HL-60 (cell line): ENCODE measurements around the gene ASS1.

Experiments
- DNase-seq, 2 experiments: peaks; one replicate each; pipeline ENCODE4 v3.0.0-alpha.2; 2010 to 2020; ENCODE audit warnings: low read depth in 1 of 2, low spot score in 1 of 2
- H3K27ac ChIP-seq: fragments of 250-450 bp; sonication (Bioruptor Pico); replicated peaks from 2 replicates; pipeline ENCODE4 v1.5.1; 2020; ENCODE audit warnings: mild to moderate bottlenecking, moderate library complexity
- H3K27me3 ChIP-seq: fragments of 250-450 bp; sonication (Bioruptor Pico); 2 replicates; pipeline ENCODE4 v1.5.1; 2021; ENCODE audit warnings: mild to moderate bottlenecking, moderate library complexity; ENCODE audit not compliant: insufficient read depth, poor library complexity, severe bottlenecking
- H3K4me3 ChIP-seq: replicated peaks from 2 replicates; pipeline ENCODE4 v1.5.1; 2011; ENCODE audit warnings: mild to moderate bottlenecking, control low read depth, low read length; ENCODE audit not compliant: insufficient read depth
- GABPA ChIP-seq: IDR thresholded peaks from 2 replicates; pipeline ENCODE4 v1.6.1; 2012; ENCODE audit warnings: low read depth
- POLR2AphosphoS5 ChIP-seq: IDR thresholded peaks from 2 replicates; pipeline ENCODE4 v1.6.1; 2012; ENCODE audit warnings: low read depth
- SPI1 ChIP-seq: IDR thresholded peaks from 2 replicates; pipeline ENCODE4 v1.6.1; 2012; ENCODE audit warnings: low read depth, mild to moderate bottlenecking, borderline replicate concordance
- long read RNA-seq: library from polyadenylated mRNA; unstranded; transcript quantifications from one replicate; pipeline ENCODE4 v2.0.0, GENCODE V29; 2020
- TF ChIP-seq, protein P1 (sequence below): IDR thresholded peaks from 2 replicates; pipeline ENCODE4 v1.6.1; 2012; ENCODE audit warnings: low read depth; ENCODE audit not compliant: insufficient replicate concordance
- TF ChIP-seq, protein P2 (sequence below): IDR thresholded peaks from one replicate; pipeline ENCODE4 v1.5.1; 2011; ENCODE audit warnings: low read length, control low read depth, inconsistent platforms; ENCODE audit not compliant: insufficient read depth

Gene ASS1
- long read RNA-seq: 0 reads

DNA sequence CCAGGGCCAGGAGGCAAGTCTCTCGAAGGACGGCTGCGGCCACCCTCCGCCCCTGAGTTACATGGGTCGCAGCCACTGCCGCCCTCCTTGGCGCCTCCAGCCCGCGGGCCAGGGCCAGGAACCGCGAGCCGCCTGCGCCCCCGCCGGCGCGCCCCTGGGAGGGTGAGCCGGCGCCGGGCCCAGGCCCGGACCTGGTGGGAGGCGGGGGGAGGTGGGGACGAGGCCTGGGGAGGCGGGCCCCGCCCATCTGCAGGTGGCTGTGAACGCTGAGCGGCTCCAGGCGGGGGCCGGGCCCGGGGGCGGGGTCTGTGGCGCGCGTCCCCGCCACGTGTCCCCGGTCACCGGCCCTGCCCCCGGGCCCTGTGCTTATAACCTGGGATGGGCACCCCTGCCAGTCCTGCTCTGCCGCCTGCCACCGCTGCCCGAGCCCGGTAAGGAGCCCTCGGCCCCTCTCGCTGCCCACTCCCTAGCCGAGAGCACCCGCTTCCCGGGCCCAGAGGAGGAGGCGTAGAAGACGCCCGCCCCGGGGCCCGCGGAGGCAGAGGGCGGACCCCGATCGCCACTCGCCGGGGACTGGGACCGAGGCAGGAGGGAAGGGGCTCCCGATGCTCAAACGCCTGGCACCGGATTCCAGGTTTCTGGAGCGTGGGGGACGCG, at the start of gene ASS1:
Gene ASS1 (plus strand): TSS at position 397 of the 657 bp plus-strand sequence. CDS start 7,268 bp downstream, outside the sequence.
- DNase-seq: peak in 1 of 2 experiments; percentile 32
- no peak for TF ChIP-seq SPI1
- TF ChIP-seq, protein P1, sequence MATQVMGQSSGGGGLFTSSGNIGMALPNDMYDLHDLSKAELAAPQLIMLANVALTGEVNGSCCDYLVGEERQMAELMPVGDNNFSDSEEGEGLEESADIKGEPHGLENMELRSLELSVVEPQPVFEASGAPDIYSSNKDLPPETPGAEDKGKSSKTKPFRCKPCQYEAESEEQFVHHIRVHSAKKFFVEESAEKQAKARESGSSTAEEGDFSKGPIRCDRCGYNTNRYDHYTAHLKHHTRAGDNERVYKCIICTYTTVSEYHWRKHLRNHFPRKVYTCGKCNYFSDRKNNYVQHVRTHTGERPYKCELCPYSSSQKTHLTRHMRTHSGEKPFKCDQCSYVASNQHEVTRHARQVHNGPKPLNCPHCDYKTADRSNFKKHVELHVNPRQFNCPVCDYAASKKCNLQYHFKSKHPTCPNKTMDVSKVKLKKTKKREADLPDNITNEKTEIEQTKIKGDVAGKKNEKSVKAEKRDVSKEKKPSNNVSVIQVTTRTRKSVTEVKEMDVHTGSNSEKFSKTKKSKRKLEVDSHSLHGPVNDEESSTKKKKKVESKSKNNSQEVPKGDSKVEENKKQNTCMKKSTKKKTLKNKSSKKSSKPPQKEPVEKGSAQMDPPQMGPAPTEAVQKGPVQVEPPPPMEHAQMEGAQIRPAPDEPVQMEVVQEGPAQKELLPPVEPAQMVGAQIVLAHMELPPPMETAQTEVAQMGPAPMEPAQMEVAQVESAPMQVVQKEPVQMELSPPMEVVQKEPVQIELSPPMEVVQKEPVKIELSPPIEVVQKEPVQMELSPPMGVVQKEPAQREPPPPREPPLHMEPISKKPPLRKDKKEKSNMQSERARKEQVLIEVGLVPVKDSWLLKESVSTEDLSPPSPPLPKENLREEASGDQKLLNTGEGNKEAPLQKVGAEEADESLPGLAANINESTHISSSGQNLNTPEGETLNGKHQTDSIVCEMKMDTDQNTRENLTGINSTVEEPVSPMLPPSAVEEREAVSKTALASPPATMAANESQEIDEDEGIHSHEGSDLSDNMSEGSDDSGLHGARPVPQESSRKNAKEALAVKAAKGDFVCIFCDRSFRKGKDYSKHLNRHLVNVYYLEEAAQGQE: no peak
- TF ChIP-seq, protein P2, sequence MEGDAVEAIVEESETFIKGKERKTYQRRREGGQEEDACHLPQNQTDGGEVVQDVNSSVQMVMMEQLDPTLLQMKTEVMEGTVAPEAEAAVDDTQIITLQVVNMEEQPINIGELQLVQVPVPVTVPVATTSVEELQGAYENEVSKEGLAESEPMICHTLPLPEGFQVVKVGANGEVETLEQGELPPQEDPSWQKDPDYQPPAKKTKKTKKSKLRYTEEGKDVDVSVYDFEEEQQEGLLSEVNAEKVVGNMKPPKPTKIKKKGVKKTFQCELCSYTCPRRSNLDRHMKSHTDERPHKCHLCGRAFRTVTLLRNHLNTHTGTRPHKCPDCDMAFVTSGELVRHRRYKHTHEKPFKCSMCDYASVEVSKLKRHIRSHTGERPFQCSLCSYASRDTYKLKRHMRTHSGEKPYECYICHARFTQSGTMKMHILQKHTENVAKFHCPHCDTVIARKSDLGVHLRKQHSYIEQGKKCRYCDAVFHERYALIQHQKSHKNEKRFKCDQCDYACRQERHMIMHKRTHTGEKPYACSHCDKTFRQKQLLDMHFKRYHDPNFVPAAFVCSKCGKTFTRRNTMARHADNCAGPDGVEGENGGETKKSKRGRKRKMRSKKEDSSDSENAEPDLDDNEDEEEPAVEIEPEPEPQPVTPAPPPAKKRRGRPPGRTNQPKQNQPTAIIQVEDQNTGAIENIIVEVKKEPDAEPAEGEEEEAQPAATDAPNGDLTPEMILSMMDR: no peak
- no peak for TF ChIP-seq POLR2AphosphoS5
- no peak for TF ChIP-seq GABPA

DNA sequence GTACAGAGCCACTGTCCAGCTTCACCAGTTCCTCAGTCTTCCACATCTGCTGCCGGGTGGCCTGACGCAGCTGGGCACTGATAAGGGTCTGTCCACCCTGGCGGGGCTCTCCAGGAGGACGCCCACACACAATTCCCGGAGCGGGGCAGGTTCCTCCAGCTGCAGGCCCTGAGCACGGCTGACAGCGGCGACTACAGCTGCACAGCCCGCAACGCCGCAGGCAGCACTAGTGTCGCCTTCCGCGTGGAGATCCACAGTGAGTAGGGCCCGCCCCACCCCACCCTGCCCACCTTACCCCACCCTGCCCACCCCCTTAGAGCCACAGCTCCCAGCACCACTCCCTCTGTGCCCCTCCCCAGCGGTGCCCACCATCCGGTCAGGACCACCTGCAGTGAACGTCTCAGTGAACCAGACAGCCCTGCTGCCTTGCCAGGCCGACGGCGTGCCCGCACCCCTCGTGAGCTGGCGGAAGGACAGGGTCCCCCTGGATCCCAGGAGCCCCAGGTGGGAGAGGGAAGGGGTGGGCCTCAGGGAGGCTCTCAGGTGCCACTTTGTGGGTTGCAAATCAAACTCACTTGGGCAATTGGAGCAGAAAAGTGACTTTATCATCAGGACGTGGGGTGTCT, 48.8 kb upstream of the ASS1 start:
- H3K27me3 ChIP-seq: no peaks in the 10 kb centered on the region
- DNase-seq: no peak
- no peak overlapping the region for H3K4me3 ChIP-seq
- TF ChIP-seq SPI1 (no peak), GABPA (no peak), POLR2AphosphoS5 (no peak)
- TF ChIP-seq, protein P2: no peak
- TF ChIP-seq, protein P1: no peak
- H3K27ac ChIP-seq: no peak overlapping the region

More for the DNA sequence above, at the start of gene ASS1:
- H3K27ac ChIP-seq: no peak within 1 kb of the TSS
- H3K27me3 ChIP-seq: peaks cover 2% of the 10 kb centered on the region
- peak within 1 kb of the TSS; percentile 47 for H3K4me3 ChIP-seq

DNA sequence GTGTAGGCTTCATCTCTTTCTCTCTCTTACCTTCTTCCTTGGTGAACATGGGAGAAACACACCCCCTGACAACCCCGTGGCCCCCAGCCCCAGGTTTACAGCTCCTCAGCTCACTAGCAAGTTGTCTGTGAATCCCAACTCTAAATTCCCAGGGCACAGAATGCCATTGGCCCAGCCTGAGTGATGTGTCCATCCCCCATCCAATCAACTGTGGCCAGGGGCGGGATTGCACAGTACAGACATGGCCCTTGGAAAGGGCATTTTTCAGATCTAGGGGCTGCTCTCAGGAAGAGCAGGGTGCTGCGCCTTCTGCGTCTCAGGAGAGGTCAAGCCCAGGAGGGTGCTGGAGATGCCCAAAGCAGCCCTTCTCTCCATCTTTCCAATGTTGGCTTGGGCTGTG, 48.2 kb upstream of the ASS1 start:
- Histone ChIP-seq H3K27ac (no peak overlapping the region), H3K4me3 (no peak overlapping the region), H3K27me3 (no peaks in the 10 kb centered on the region)
- DNase-seq: no peak
- TF ChIP-seq GABPA (no peak), SPI1 (no peak), POLR2AphosphoS5 (no peak)
- TF ChIP-seq, protein P1: no peak
- TF ChIP-seq, protein P2: no peak
